Suppressor macrophage treated with lipopolysaccharide for 4 hours (primary cell): ENCODE measurements around the gene SYT2.
"Not testable (repeated sequence)": the region's sequence is repeated elsewhere in the genome, so short reads cannot be mapped to it uniquely, and the experiment has no call there.

Experiments
- DNase-seq: peaks from one replicate; pipeline ENCODE4 v3.0.0-alpha.2; 2020

SYT2 gene

DNA sequence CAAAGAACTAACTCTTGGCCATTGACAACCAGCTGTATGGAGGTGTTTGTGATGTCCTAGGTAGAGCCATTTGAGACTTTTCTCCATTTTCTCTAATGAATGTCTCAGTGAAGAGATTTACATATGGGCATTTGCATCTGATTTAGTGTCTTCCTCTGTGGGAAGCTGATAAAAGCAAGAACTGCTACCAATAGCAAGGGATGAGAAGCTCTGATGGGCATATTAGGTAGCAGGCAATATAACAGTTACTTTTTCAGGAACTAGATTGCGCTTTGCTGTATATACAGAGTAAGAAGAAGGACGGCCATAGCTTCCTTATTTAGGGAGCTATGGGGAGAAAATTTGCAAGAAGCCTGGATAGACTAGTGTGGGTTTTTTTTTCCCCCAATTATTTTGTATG, 169.4 kb downstream of the SYT2 start:
- DNase-seq = not testable (repeated sequence)
